CD14-positive monocyte (primary cell): ENCODE results near the gene NQO2. TPM values are rescaled to one million over a fixed set of nuclear protein-coding genes. Genes with fewer than 3 reads are reported as not detected.

ENCODE experiments used
- DNase-seq, 3 donors: peaks; one replicate each; pipeline ENCODE4 v3.0.0-alpha.2; 2011 to 2022
- H2AFZ ChIP-seq: 2 replicates; pipeline ENCODE4 v1.6.0; 2012; ENCODE audit warnings: mild to moderate bottlenecking, low read depth, low read length, inconsistent platforms; ENCODE audit not compliant: insufficient read depth, poor library complexity, severe bottlenecking
- H3K27ac ChIP-seq, 2 donors: 1 replicate in 1 of 2; 2 replicates in 1 of 2; pipeline ENCODE4 v1.5.1; 2012 to 2013; ENCODE audit warnings: low read length in 2 of 2, control low read depth in 1 of 2, inconsistent platforms in 1 of 2, low read depth in 1 of 2, mild to moderate bottlenecking in 1 of 2
- H3K27me3 ChIP-seq, 2 donors: one replicate each; pipeline versions ENCODE4 v1.6.0 to v1.6.1; 2011 to 2013; ENCODE audit warnings: low read length in 2 of 2; ENCODE audit not compliant: control insufficient read depth in 2 of 2, insufficient read depth in 2 of 2
- H3K36me3 ChIP-seq, 2 donors: replicated peaks in 1 of 2; 1 replicate in 1 of 2; 2 replicates in 1 of 2; pipeline versions ENCODE4 v1.5.1 to v1.6.1; 2012 to 2013; ENCODE audit warnings: low read length in 2 of 2, control low read depth in 1 of 2, inconsistent platforms in 1 of 2, mild to moderate bottlenecking in 1 of 2; ENCODE audit not compliant: insufficient read depth in 2 of 2, control insufficient read depth in 1 of 2
- H3K4me1 ChIP-seq, 2 donors: 1 replicate in 1 of 2; 2 replicates in 1 of 2; pipeline versions ENCODE4 v1.5.1 to v1.6.1; 2012 to 2013; ENCODE audit warnings: low read length in 2 of 2, control low read depth in 1 of 2, inconsistent platforms in 1 of 2, mild to moderate bottlenecking in 1 of 2, moderate library complexity in 1 of 2; ENCODE audit not compliant: insufficient read depth in 2 of 2, control insufficient read depth in 1 of 2
- H3K4me2 ChIP-seq: replicated peaks from 2 replicates; pipeline ENCODE3; 2012; ENCODE audit warnings: low read length, moderate library complexity, mild to moderate bottlenecking; ENCODE audit not compliant: poor library complexity, severe bottlenecking; ENCODE audit errors: extremely low read depth
- H3K4me3 ChIP-seq, 3 experiments: fragments of 200-600 bp in 1 of 3; sonication (generic) in 1 of 3; replicated peaks in 1 of 3; 1 replicate in 2 of 3; 2 replicates in 1 of 3; pipeline ENCODE4 v1.5.1; 2011 to 2013; ENCODE audit warnings: low read length in 3 of 3, mild to moderate bottlenecking in 3 of 3, control low read depth in 2 of 3, low read depth in 2 of 3, inconsistent platforms in 1 of 3, moderate library complexity in 1 of 3
- H3K79me2 ChIP-seq: 2 replicates; pipeline ENCODE4 v1.6.0; 2012; ENCODE audit warnings: mild to moderate bottlenecking, control low read depth, inconsistent platforms, low read length, moderate library complexity; ENCODE audit not compliant: insufficient read depth
- H3K9ac ChIP-seq: 2 replicates; pipeline ENCODE4 v1.6.0; 2017; ENCODE audit warnings: low read length, mild to moderate bottlenecking; ENCODE audit not compliant: insufficient read depth, poor library complexity, severe bottlenecking
- H3K9me3 ChIP-seq, 2 donors: replicated peaks in 1 of 2; 1 replicate in 1 of 2; 2 replicates in 1 of 2; pipeline versions ENCODE4 v1.5.1 to v1.6.1; 2012 to 2013; ENCODE audit warnings: low read length in 2 of 2, control low read depth in 1 of 2; ENCODE audit not compliant: control insufficient read depth in 1 of 2, insufficient read depth in 1 of 2
- H4K20me1 ChIP-seq: 2 replicates; pipeline ENCODE4 v1.6.0; 2012; ENCODE audit warnings: mild to moderate bottlenecking, low read length, control low read depth, moderate library complexity; ENCODE audit not compliant: insufficient read depth
- H3K27ac Mint-ChIP-seq, 7 donors: one replicate each; pipeline ENCODE4 v1.8.0; 2020; ENCODE audit warnings: mild to moderate bottlenecking in 7 of 7, mixed read lengths in 7 of 7, moderate library complexity in 6 of 7, inconsistent platforms in 2 of 7
- H3K27me3 Mint-ChIP-seq, 3 donors: one replicate each; pipeline ENCODE4 v1.8.0; 2021 to 2022; ENCODE audit warnings: low read depth in 3 of 3, mild to moderate bottlenecking in 3 of 3, mixed read lengths in 3 of 3, moderate library complexity in 3 of 3, inconsistent platforms in 1 of 3
- H3K36me3 Mint-ChIP-seq, 2 donors: one replicate each; pipeline ENCODE4 v1.8.0; 2020; ENCODE audit warnings: mixed read lengths in 2 of 2, inconsistent platforms in 1 of 2, mild to moderate bottlenecking in 1 of 2
- H3K4me1 Mint-ChIP-seq: one replicate; pipeline ENCODE4 v1.8.0; 2020; ENCODE audit warnings: mild to moderate bottlenecking, mixed read lengths
- H3K4me3 Mint-ChIP-seq, 2 donors: one replicate each; pipeline ENCODE4 v1.8.0; 2020; ENCODE audit warnings: mild to moderate bottlenecking in 2 of 2, mixed read lengths in 2 of 2, moderate library complexity in 1 of 2
- H3K9me3 Mint-ChIP-seq, 7 donors: one replicate each; pipeline ENCODE4 v1.8.0; 2020 to 2022; ENCODE audit warnings: mixed read lengths in 7 of 7, mild to moderate bottlenecking in 6 of 7, moderate library complexity in 6 of 7, inconsistent platforms in 2 of 7
- CTCF ChIP-seq: fragments of 200-600 bp; IDR thresholded peaks from one replicate; pipeline ENCODE4 v1.8.0; 2022; ENCODE audit warnings: antibody characterized with exemption, mild to moderate bottlenecking
- WGBS: methylation state at CpG from one replicate; pipeline ENCODE4 v1.1.5; 2013; ENCODE audit warnings: missing lambda C conversion rate; ENCODE audit not compliant: insufficient coverage; 5-methylcytosine and 5-hydroxymethylcytosine counted together
- intact Hi-C, 2 donors: fragments of 100-400 bp; cut with micrococcal nuclease; formaldehyde crosslinking; loops; one replicate each; pipeline versions ENCODE4 v1.15.0 to v1.15.1; 2023
- polyA plus RNA-seq, 3 donors: library from polyadenylated mRNA; depleted of rRNA in 1 of 3; unstranded in 2 of 3; stranded (reverse) in 1 of 3; fragments of 300-500 nt in 2 of 3; fragments of >200 nt in 1 of 3; fragmentation: Illumina TruSeq in 2 of 3; gene quantifications; 1 replicate in 2 of 3; 2 replicates in 1 of 3; pipeline ENCODE4 v1.2.3, GENCODE V29; 2012 to 2021

The NQO2 gene
- polyA plus RNA-seq, 3 donors = 30.0 to 281 (median 146) TPM

DNA sequence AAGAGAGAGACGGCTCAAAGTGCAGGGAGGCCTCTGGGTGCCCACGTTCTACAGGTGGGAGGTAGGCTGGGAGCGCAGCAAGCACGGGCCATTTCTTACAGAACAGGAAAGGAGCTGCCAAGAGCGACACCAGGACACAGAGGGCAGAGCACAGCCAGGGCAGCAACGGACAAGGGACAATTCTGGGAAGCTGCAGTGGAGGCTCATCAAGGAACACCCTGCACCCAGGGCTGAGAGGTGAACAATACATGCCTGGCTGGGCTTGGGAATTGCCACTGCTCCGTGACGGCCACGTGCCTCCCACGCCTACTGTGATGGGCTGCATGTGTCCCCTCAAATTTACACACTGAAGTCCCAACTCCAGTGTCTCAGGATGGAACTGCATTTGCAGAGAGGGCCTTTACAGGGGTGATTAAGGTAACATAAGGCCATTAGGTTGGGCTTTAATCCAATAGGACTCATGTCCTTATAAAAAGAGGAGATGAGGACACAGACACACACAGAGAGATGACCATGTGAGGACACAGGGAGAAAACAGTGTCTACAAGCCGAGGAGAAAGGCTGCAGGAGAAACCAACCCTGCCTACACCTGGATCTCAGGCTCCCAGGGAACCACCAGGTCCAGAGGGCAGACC is 41.9 kb upstream of the NQO2 start:
- Histone ChIP-seq H3K27ac (peak overlapping the region; percentile 23 to 30), H2AFZ (peak overlapping the region; percentile 70), H3K9ac (peak overlapping the region; percentile 32), H3K9me3 (no peaks in the 10 kb centered on the region), H3K36me3 (peaks cover 13 to 46% of the 10 kb centered on the region in 2 donors), H3K79me2 (peaks cover 30% of the 10 kb centered on the region), H3K27me3 (no peaks in the 10 kb centered on the region), H3K4me3 (peak overlapping the region in 1 of 3 experiments; percentile 23), H3K4me2 (peak overlapping the region; percentile 37), H3K4me1 (peaks cover 22 to 28% of the 10 kb centered on the region in 2 donors), H4K20me1 (peaks cover 9% of the 10 kb centered on the region)
- DNase-seq = no peak
- intact Hi-C loops = no loop called here
- Mint-ChIP-seq H3K27ac (peak overlapping the region; percentile 73 to 88 (median 79)), H3K9me3 (no peaks in the 10 kb centered on the region), H3K36me3 (peaks cover 37 to 64% of the 10 kb centered on the region in 2 donors), H3K4me1 (peaks cover 33% of the 10 kb centered on the region), H3K4me3 (peak overlapping the region in 1 of 2 donors; percentile 68), H3K27me3 (no peaks in the 10 kb centered on the region)
- no peak for TF ChIP-seq CTCF
- WGBS = 99% methylated on average over 6 of the region's 11 CpGs

- H3K4me1 Mint-ChIP-seq = peaks cover 32% of the 10 kb centered on the region
- peak; percentile 53 to 64 (median 63) for DNase-seq
Measured at GRCh38 chr6:2958331-2958711, 41.4 kb upstream of the NQO2 start.

More at GRCh38 chr6:2958331-2958711, 41.4 kb upstream of the NQO2 start:
- intact Hi-C loops = no loop called here
- Histone ChIP-seq H2AFZ (peak overlapping the region; percentile 70), H3K27ac (peak overlapping the region; percentile 23 to 30), H3K9ac (peak overlapping the region; percentile 32), H3K4me3 (peak overlapping the region in 1 of 3 experiments; percentile 23), H4K20me1 (peaks cover 9% of the 10 kb centered on the region), H3K4me1 (peaks cover 25 to 30% of the 10 kb centered on the region in 2 donors), H3K9me3 (no peaks in the 10 kb centered on the region), H3K27me3 (no peaks in the 10 kb centered on the region), H3K4me2 (peak overlapping the region; percentile 37), H3K36me3 (peaks cover 13 to 42% of the 10 kb centered on the region in 2 donors), H3K79me2 (peaks cover 34% of the 10 kb centered on the region)
- TF ChIP-seq CTCF = no peak
- Mint-ChIP-seq H3K4me3 (peak overlapping the region; percentile 27 to 68), H3K9me3 (no peaks in the 10 kb centered on the region), H3K36me3 (peaks cover 37 to 59% of the 10 kb centered on the region in 2 donors), H3K27me3 (no peaks in the 10 kb centered on the region), H3K27ac (peak overlapping the region; percentile 76 to 89 (median 86))
- WGBS = 7% methylated on average over 18 of the region's 18 CpGs
